Choroid plexus epithelial cell (primary cell): ENCODE data around the gene CALCB.
"Not testable (repeated sequence)": the region's sequence is repeated elsewhere in the genome, so short reads cannot be mapped to it uniquely, and the experiment has no call there.

ENCODE experiments used
- DNase-seq: peaks from one replicate; pipeline ENCODE4 v3.0.0-alpha.2; 2010; ENCODE audit warnings: low read depth
- H3K4me3 ChIP-seq: 2 replicates; pipeline ENCODE4 v1.5.1; 2011; ENCODE audit warnings: low read depth, mild to moderate bottlenecking, control low read depth, low read length, moderate library complexity
- CTCF ChIP-seq: conservative IDR thresholded peaks from 2 replicates; pipeline ENCODE4 v1.5.1; 2011; ENCODE audit warnings: low read depth, mild to moderate bottlenecking, control low read depth, inconsistent platforms, low read length, moderate library complexity

CALCB gene

GRCh38 chr11:15073361-15074205 is at the start of gene CALCB:
Gene CALCB (plus strand): TSS chr11:15073593. CDS start chr11:15074719, 1,126 bp downstream.
- DNase-seq, result no peak
- no peak within 1 kb of the TSS for H3K4me3 ChIP-seq
- TF ChIP-seq CTCF, result no peak

GRCh38 chr11:15027011-15027410 is 46.4 kb upstream of the CALCB start:
- no peak for DNase-seq
- no peak for TF ChIP-seq CTCF
- H3K4me3 ChIP-seq, result no peak overlapping the region

GRCh38 chr11:15027956-15028355 is 45.4 kb upstream of the CALCB start:
- no peak for DNase-seq
- no peak overlapping the region for H3K4me3 ChIP-seq
- no peak for TF ChIP-seq CTCF

- no peak for DNase-seq
- H3K4me3 ChIP-seq, result no peak overlapping the region
- no peak for TF ChIP-seq CTCF
Observed at GRCh38 chr11:15028379-15028778, 45.0 kb upstream of the CALCB start.

- H3K4me3 ChIP-seq, DNase-seq: not testable (repeated sequence)
Observed at GRCh38 chr11:15031945-15032344, 41.4 kb upstream of the CALCB start.

- no peak for DNase-seq
- H3K4me3 ChIP-seq, result no peak overlapping the region
- no peak for TF ChIP-seq CTCF
Observed at GRCh38 chr11:15034687-15035267, 38.6 kb upstream of the CALCB start.

- no peak for DNase-seq
- TF ChIP-seq CTCF, result no peak
- no peak overlapping the region for H3K4me3 ChIP-seq
Observed at GRCh38 chr11:15035283-15035682, 38.1 kb upstream of the CALCB start.
